Hepatocyte (in vitro differentiated cells): ENCODE measurements around the gene DBNDD2. TPM values are rescaled to one million over a fixed set of nuclear protein-coding genes. Genes with fewer than 3 reads are reported as not detected.
A peak's percentile ranks its signal among the peaks of the same experiment; 100 is the strongest.

Experiments used
- DNase-seq: peaks from one replicate; pipeline ENCODE4 v3.0.0-alpha.2; 2016; ENCODE audit warnings: low spot score
- H2AFZ ChIP-seq: fragments of 200-600 bp; sonication (generic); 2 replicates; pipeline ENCODE4 v1.6.0; 2016; ENCODE audit warnings: antibody characterized with exemption, mild to moderate bottlenecking
- H3K27ac ChIP-seq: fragments of 200-600 bp; sonication (generic); 2 replicates; pipeline ENCODE4 v1.5.1; 2016; ENCODE audit warnings: mild to moderate bottlenecking
- H3K27me3 ChIP-seq: fragments of 200-600 bp; sonication (generic); 2 replicates; pipeline ENCODE4 v1.6.1; 2016
- H3K36me3 ChIP-seq: fragments of 200-600 bp; sonication (generic); replicated peaks from 2 replicates; pipeline ENCODE4 v1.5.1; 2016; ENCODE audit warnings: low read depth; ENCODE audit not compliant: insufficient read depth
- H3K4me1 ChIP-seq: fragments of 200-600 bp; sonication (generic); 2 replicates; pipeline ENCODE4 v1.5.1; 2016; ENCODE audit warnings: mild to moderate bottlenecking, moderate library complexity; ENCODE audit not compliant: insufficient read depth
- H3K4me2 ChIP-seq: fragments of 200-600 bp; sonication (generic); 2 replicates; pipeline ENCODE4 v1.6.0; 2016
- H3K4me3 ChIP-seq: fragments of 200-600 bp; sonication (generic); 2 replicates; pipeline ENCODE4 v1.5.1; 2016; ENCODE audit warnings: mild to moderate bottlenecking
- H3K79me2 ChIP-seq: fragments of 200-600 bp; sonication (generic); 2 replicates; pipeline ENCODE4 v1.6.0; 2017; ENCODE audit warnings: mild to moderate bottlenecking
- H3K9me2 ChIP-seq: fragments of 200-600 bp; sonication (generic); replicated peaks from 2 replicates; pipeline ENCODE4 v1.6.0; 2017; ENCODE audit warnings: mild to moderate bottlenecking; ENCODE audit not compliant: insufficient read depth
- H3K9me3 ChIP-seq: fragments of 200-600 bp; sonication (generic); 2 replicates; pipeline ENCODE4 v1.5.1; 2016; ENCODE audit warnings: low read depth, mild to moderate bottlenecking
- H4K20me1 ChIP-seq: fragments of 200-600 bp; sonication (generic); 2 replicates; pipeline ENCODE4 v1.6.0; 2016; ENCODE audit warnings: mild to moderate bottlenecking; ENCODE audit not compliant: insufficient read depth, poor library complexity, severe bottlenecking
- EZH2 ChIP-seq: fragments of 200-600 bp; sonication (generic); IDR thresholded peaks from 2 replicates; pipeline ENCODE4 v1.6.1; 2016; ENCODE audit warnings: antibody characterized with exemption, mild to moderate bottlenecking, borderline replicate concordance
- EZH2phosphoT487 ChIP-seq: fragments of 200-600 bp; sonication (generic); IDR thresholded peaks from one replicate; pipeline ENCODE4 v1.6.1; 2018; ENCODE audit warnings: antibody characterized with exemption, mild to moderate bottlenecking, low read depth, moderate library complexity; ENCODE audit not compliant: unreplicated experiment, severe bottlenecking
- WGBS: methylation state at CpG from one replicate; pipeline ENCODE4 v1.1.6; 2016; ENCODE audit warnings: low lambda C conversion rate; ENCODE audit errors: missing lambda C conversion rate; 5-methylcytosine and 5-hydroxymethylcytosine counted together
- polyA plus RNA-seq: library from polyadenylated mRNA; unstranded; fragments of >200 nt; fragmentation: Nextera tagmentation; extraction: Ambion mirVana; gene quantifications from 2 replicates; pipeline ENCODE4 v1.2.1, GENCODE V29; 2016
- total RNA-seq: library from RNA; depleted of rRNA; stranded (reverse); fragments of >200 nt; gene quantifications from 2 replicates; pipeline ENCODE4 v1.2.3, GENCODE V29; 2014
- TF ChIP-seq, protein P1 (sequence below): fragments of 200-600 bp; sonication (generic); IDR thresholded peaks from 2 replicates; pipeline ENCODE4 v1.5.1; 2016; ENCODE audit warnings: antibody characterized with exemption, mild to moderate bottlenecking; ENCODE audit not compliant: poor library complexity

Gene DBNDD2
- total and polyA plus RNA-seq, 2 experiments from 2014 or later, result 11.1 to 12.8 TPM

- peaks cover 28% of the 10 kb centered on the region for H3K4me1 ChIP-seq
- H3K27ac ChIP-seq, result peak overlapping the region; percentile 89
Observed at GRCh38 chr20:45361793-45362192, 46.3 kb upstream of the DBNDD2 start.

DNA sequence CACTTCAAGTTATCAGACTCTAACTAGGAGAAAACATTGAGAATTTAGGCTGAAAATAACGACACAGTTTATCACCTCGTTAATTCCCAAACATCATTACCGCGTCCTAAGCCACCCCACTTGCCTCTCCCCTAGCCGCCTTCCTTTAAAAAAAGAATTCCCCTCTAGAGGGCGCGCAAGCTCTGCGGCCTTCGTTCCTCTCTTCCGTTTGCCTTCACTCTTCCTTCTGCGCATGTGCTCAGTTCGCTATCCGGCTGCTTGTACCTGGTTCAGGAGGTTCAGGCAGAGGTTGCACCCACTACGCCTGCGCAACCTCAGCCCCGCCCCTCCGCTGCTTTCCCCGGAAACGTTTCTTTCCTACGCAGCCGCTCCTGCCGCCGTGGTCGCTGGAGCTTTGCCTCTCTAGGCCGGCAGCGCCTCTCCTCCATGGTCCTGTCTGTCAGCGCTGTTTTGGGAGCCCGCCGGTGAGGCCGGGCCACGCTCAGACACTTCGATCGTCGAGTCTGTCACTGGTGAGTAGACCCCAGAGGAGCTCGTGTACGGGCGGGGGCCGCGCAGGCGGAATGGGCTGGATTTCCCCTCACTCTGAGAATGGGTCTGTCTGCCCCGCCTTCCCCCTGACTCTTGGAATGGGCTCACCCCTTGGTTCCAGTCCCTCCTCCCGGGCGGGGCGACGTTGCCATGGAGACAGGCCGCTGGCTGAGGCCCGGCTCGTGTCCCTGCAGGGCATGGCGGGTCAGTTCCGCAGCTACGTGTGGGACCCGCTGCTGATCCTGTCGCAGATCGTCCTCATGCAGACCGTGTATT is 45.1 kb upstream of the DBNDD2 start, which contains the start of gene SYS1:
SYS1 (plus strand) TSS at position 353 of the 807 bp plus-strand sequence; CDS start at position 729, 376 bp downstream.
- Histone ChIP-seq H3K36me3 (no peaks in the 10 kb centered on the region), H3K4me1 (peaks cover 24% of the 10 kb centered on the region), H4K20me1 (no peaks in the 10 kb centered on the region), H3K79me2 (peaks cover 25% of the 10 kb centered on the region), H3K9me3 (no peaks in the 10 kb centered on the region), H3K27me3 (no peaks in the 10 kb centered on the region), H3K9me2 (no peaks in the 10 kb centered on the region), H3K4me3 (peak within 1 kb of the TSS; percentile 63), H2AFZ (peak within 1 kb of the TSS; percentile 69), H3K4me2 (peak within 1 kb of the TSS; percentile 95), H3K27ac (peak within 1 kb of the TSS; percentile 98)
- DNase-seq, result peak; percentile 99
- no peak for TF ChIP-seq EZH2phosphoT487
- no peak for TF ChIP-seq EZH2
- TF ChIP-seq, protein P1, sequence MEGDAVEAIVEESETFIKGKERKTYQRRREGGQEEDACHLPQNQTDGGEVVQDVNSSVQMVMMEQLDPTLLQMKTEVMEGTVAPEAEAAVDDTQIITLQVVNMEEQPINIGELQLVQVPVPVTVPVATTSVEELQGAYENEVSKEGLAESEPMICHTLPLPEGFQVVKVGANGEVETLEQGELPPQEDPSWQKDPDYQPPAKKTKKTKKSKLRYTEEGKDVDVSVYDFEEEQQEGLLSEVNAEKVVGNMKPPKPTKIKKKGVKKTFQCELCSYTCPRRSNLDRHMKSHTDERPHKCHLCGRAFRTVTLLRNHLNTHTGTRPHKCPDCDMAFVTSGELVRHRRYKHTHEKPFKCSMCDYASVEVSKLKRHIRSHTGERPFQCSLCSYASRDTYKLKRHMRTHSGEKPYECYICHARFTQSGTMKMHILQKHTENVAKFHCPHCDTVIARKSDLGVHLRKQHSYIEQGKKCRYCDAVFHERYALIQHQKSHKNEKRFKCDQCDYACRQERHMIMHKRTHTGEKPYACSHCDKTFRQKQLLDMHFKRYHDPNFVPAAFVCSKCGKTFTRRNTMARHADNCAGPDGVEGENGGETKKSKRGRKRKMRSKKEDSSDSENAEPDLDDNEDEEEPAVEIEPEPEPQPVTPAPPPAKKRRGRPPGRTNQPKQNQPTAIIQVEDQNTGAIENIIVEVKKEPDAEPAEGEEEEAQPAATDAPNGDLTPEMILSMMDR, result peak; percentile 94
- under 1% methylated on average over 55 of the region's 55 CpGs for WGBS

More at GRCh38 chr20:45361793-45362192, 46.3 kb upstream of the DBNDD2 start:
- TF ChIP-seq EZH2phosphoT487 (no peak), EZH2 (no peak)
- TF ChIP-seq, protein P1, result no peak
- Histone ChIP-seq H3K9me3 (no peaks in the 10 kb centered on the region), H3K79me2 (peaks cover 25% of the 10 kb centered on the region), H3K36me3 (no peaks in the 10 kb centered on the region), H2AFZ (no peak overlapping the region), H3K4me3 (no peak overlapping the region), H3K4me2 (peak overlapping the region; percentile 71), H3K9me2 (no peaks in the 10 kb centered on the region), H4K20me1 (no peaks in the 10 kb centered on the region), H3K27me3 (no peaks in the 10 kb centered on the region)
- WGBS, result 70% methylated on average over 6 of the region's 6 CpGs
- DNase-seq, result no peak

GRCh38 chr20:45363611-45364492 is 44.2 kb upstream of the DBNDD2 start:
- peak overlapping the region; percentile 95 for H3K4me2 ChIP-seq
- H3K27ac ChIP-seq, result peak overlapping the region; percentile 98
- H4K20me1 ChIP-seq, result no peaks in the 10 kb centered on the region
- H3K4me1 ChIP-seq, result peaks cover 22% of the 10 kb centered on the region
- H3K9me3 ChIP-seq, result no peaks in the 10 kb centered on the region
- no peaks in the 10 kb centered on the region for H3K27me3 ChIP-seq
- no peaks in the 10 kb centered on the region for H3K9me2 ChIP-seq
- H2AFZ ChIP-seq, result peak overlapping the region; percentile 69
- peak overlapping the region; percentile 63 for H3K4me3 ChIP-seq
- H3K36me3 ChIP-seq, result no peaks in the 10 kb centered on the region
- 24% methylated on average over 23 of the region's 23 CpGs for WGBS
- DNase-seq, result no peak
- H3K79me2 ChIP-seq, result peaks cover 25% of the 10 kb centered on the region
- TF ChIP-seq EZH2 (no peak), EZH2phosphoT487 (no peak)
- TF ChIP-seq, protein P1, result no peak
